Activated naive CD8-positive, alpha-beta T cell (primary cell): ENCODE data around the gene EDEM2.
A peak's percentile ranks its signal among the peaks of the same experiment; 100 is the strongest.
"Not testable (repeated sequence)": the region's sequence is repeated elsewhere in the genome, so short reads cannot be mapped to it uniquely, and the experiment has no call there.

Experiments
- H3K27ac Mint-ChIP-seq: one replicate; pipeline ENCODE4 v1.8.0; 2021; ENCODE audit warnings: mixed read lengths
- H3K27me3 Mint-ChIP-seq: one replicate; pipeline ENCODE4 v1.8.0; 2021; ENCODE audit warnings: mixed read lengths
- H3K36me3 Mint-ChIP-seq: one replicate; pipeline ENCODE4 v1.8.0; 2021; ENCODE audit warnings: mixed read lengths
- H3K4me1 Mint-ChIP-seq: one replicate; pipeline ENCODE4 v1.8.0; 2021; ENCODE audit warnings: low read depth, mixed read lengths
- H3K4me3 Mint-ChIP-seq: one replicate; pipeline ENCODE4 v1.8.0; 2021; ENCODE audit warnings: mild to moderate bottlenecking, mixed read lengths
- H3K9me3 Mint-ChIP-seq: one replicate; pipeline ENCODE4 v1.8.0; 2021; ENCODE audit warnings: low read depth, mixed read lengths

EDEM2 gene

DNA sequence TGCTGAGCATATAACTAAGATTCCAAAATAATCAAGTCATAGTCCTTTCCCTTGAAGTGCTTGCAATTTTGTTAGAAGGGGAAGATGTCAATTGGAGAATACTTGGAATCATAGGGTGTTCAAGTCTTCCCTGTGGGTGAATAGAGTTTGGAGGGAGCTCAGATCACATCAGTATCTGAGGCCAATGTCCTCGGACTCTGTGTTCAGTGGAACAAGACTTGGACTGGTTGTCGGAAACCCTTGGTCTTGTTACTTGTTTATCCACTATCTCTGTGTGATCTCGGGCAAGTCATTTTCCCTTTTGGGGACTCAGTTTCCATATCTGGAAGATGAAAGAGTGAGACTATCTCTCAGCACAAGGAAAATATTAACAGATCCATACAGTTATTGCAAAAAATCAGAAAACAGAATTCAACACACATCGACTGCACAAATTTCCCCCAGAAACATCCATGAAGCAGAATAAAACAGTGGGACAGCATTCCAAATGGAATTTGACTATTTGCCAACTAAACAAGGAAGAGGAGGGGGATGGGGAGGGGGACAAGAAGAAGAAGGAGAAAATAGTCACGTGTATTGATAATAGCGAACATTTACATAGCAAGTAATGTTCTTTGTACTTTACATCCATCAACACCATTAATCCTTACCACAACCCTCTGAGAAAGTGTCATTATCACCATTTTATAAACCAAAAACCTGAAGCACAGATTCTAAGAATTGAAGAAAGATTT, 3.9 kb upstream of the EDEM2 start:
- H3K4me1 Mint-ChIP-seq, result peaks cover 15% of the 10 kb centered on the region
- no peak overlapping the region for H3K4me3 Mint-ChIP-seq
- H3K9me3 Mint-ChIP-seq, result no peaks in the 10 kb centered on the region
- H3K27ac Mint-ChIP-seq, result no peak overlapping the region
- H3K36me3 Mint-ChIP-seq, result no peaks in the 10 kb centered on the region
- no peaks in the 10 kb centered on the region for H3K27me3 Mint-ChIP-seq

DNA sequence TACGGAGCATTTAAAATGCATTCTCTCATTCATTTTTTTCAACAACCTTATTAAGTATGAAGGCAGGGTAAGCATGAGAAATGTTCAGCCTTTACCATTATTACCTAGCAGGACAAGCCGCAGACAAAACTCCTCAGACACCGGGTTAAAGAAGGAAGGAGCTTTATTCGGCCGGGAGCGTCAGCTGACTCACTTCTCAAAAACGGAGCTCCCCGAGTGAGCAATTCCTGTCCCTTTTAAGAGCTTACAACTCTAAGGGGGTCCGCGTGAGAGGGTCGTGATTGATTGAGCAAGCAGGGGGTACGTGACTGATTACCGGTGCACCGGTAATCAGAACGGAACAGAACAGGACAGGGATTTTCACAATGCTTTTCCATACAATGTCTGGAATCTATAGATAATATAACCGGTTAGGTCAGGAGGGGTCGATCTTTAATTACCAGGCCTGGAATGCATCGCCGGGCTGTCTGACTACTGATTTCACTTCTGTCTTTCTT, 487 bp upstream of the EDEM2 start:
- not testable (repeated sequence) for H3K27me3 Mint-ChIP-seq, H3K36me3 Mint-ChIP-seq, H3K9me3 Mint-ChIP-seq
- Mint-ChIP-seq H3K4me3 (peak overlapping the region; percentile 93), H3K4me1 (peaks cover 27% of the 10 kb centered on the region), H3K27ac (peak overlapping the region; percentile 95)

DNA sequence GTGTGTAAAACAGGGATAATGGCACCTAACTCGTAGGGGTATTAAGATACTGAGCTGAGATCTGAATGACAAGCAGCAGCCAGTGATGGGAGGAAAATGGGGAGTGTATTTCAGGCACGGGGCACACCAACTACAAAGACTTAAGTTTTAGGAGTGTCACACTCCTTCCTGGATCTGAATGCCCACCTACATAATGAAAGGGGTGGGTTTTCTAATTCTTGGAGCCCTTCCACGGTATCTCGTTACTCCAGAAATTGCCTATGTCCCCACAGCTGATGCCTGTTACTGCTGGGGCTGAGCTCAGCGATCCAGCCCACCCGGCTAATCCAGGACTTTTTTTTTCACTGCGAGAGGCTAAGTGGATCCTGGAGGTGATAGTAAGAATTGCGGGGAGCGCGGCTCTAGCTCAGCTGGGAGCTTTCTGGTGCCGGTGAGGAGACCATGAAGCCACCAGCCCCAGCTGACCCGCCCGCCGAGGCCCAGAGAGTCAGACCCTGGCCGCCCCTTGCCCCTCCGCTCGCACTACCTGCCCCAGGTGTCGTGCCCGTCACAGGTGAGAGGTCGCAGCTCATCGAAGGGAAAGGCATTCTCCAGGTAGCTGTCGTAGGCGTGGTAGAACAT, 727 bp downstream of the EDEM2 start:
- H3K36me3 Mint-ChIP-seq, result no peaks in the 10 kb centered on the region
- peaks cover 32% of the 10 kb centered on the region for H3K4me1 Mint-ChIP-seq
- H3K4me3 Mint-ChIP-seq, result peak overlapping the region; percentile 93
- no peaks in the 10 kb centered on the region for H3K27me3 Mint-ChIP-seq
- H3K27ac Mint-ChIP-seq, result peak overlapping the region; percentile 95
- no peaks in the 10 kb centered on the region for H3K9me3 Mint-ChIP-seq

DNA sequence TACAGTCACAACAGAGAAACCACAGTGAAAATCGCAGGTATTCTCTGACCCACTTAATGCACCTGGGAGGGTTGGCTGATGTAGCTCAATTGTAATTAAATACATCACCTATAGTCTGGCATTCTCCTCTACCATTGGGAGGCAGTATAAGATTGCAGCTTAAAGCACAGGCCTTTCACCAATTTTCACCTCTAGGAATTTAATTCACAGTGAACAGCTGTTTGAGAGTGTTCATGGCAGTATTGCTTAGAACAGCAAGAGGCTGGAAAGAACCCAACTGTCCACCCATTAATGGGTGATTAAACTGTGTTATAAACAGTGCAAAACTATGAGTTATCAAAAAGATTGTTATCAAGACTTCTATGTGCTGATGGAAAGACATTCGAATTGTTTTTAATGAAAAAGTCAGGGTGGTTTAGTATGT, 2.0 kb downstream of the EDEM2 start:
- H3K4me1 Mint-ChIP-seq, result peaks cover 34% of the 10 kb centered on the region
- peak overlapping the region; percentile 50 for H3K27ac Mint-ChIP-seq
- H3K36me3 Mint-ChIP-seq, result no peaks in the 10 kb centered on the region
- no peaks in the 10 kb centered on the region for H3K9me3 Mint-ChIP-seq
- peak overlapping the region; percentile 70 for H3K4me3 Mint-ChIP-seq
- no peaks in the 10 kb centered on the region for H3K27me3 Mint-ChIP-seq

DNA sequence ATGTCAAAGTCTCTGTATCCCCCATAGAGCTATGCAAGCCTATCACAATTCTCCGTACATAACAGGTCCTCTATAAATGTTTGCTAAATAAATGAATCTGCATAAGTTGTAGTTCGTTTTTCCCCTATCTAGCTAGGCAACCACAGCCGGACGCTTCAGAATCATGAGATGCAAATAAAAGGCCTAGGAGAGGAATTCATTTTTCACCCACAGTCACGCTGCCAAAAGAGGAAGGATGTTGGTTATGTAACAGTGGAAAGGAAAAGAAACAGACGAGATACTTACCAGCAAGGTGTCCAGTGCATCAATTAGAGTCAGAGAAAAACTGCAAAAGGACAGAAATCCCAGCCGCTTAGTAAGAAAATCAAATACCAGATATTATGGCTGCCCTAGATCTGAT, 2.4 kb downstream of the EDEM2 start:
- H3K36me3 Mint-ChIP-seq, result no peaks in the 10 kb centered on the region
- no peak overlapping the region for H3K27ac Mint-ChIP-seq
- peaks cover 34% of the 10 kb centered on the region for H3K4me1 Mint-ChIP-seq
- H3K4me3 Mint-ChIP-seq, result no peak overlapping the region
- H3K9me3 Mint-ChIP-seq, result no peaks in the 10 kb centered on the region
- no peaks in the 10 kb centered on the region for H3K27me3 Mint-ChIP-seq

DNA sequence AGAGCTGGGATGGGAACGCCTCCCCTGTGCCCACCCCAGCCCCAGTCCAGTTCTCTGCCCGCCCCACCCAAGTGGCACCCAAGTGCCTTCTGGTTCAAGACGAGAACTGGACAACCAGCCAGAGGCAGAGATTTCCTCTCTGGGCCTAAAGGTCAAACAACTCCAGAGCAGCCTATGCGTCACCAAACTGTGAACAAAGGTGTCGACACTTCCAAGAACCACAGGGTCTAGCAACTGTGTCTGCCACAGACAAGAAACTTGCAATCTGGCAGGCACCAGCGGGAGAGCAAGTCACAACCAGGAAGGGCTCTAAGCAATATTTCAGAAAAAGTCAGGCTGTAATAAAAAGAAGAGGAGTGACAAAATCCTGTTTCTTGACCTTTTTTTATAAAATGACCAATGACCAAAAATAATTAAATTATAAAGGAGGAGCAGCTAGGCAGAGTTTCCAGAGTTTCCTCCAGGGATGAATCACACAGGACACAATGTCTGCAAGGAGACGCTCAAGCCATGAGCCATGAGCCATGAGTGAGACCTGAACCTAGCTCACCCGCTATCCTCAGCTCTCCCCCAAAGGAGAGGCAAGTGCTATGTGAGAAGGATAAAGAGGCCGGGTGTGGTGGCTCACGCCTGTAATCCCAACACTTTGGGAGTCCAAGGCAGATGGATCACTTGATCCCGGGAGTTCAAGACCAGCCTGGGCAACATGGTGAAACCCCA, 11.1 kb downstream of the EDEM2 start:
- no peaks in the 10 kb centered on the region for H3K27me3 Mint-ChIP-seq
- no peaks in the 10 kb centered on the region for H3K9me3 Mint-ChIP-seq
- no peak overlapping the region for H3K27ac Mint-ChIP-seq
- peaks cover 2% of the 10 kb centered on the region for H3K36me3 Mint-ChIP-seq
- no peak overlapping the region for H3K4me3 Mint-ChIP-seq
- H3K4me1 Mint-ChIP-seq, result peaks cover 2% of the 10 kb centered on the region

DNA sequence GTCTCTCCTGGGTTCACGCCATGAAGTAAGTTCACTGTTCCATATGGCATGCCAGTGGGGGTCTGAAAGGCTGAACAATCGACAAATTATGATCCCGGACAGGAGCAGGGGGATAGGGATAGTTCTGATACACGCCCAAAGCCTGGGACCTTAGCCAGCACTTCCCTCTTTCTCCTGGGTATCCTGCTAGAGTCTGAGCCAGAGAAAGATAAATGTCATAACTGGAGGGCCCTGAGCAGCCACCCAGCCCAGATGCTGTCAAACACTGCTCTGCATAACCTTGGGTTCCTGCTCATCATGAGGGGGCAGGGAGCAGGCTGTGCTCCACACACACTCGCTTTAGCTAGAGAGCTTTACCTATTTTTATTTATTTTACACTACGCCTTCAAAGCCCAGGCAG, 12.3 kb downstream of the EDEM2 start:
- Mint-ChIP-seq H3K4me1 (no peaks in the 10 kb centered on the region), H3K4me3 (no peak overlapping the region), H3K36me3 (peaks cover 2% of the 10 kb centered on the region), H3K27me3 (no peaks in the 10 kb centered on the region), H3K9me3 (no peaks in the 10 kb centered on the region), H3K27ac (no peak overlapping the region)

DNA sequence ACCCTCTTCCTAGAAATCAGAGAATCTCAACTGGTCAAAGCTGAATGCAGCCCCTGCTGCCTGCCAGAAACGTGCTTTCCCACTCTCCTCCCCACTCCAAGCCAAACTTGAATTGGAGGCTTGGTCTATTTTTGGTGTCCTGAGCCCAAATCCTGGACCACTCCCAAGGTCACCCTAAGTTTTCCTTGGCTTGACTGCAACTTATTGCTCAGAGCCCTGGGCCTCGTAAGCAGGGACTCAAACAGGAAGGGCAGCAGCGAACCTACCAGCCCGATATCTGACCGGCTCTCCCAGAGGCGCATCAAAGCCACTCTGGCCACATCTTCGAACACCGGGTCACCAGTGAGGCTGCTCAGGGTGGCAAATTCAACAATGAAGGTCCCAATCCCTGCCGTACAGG, 12.7 kb downstream of the EDEM2 start:
- Mint-ChIP-seq H3K9me3 (no peaks in the 10 kb centered on the region), H3K27me3 (no peaks in the 10 kb centered on the region), H3K36me3 (peaks cover 2% of the 10 kb centered on the region), H3K4me1 (no peaks in the 10 kb centered on the region), H3K4me3 (no peak overlapping the region), H3K27ac (no peak overlapping the region)

DNA sequence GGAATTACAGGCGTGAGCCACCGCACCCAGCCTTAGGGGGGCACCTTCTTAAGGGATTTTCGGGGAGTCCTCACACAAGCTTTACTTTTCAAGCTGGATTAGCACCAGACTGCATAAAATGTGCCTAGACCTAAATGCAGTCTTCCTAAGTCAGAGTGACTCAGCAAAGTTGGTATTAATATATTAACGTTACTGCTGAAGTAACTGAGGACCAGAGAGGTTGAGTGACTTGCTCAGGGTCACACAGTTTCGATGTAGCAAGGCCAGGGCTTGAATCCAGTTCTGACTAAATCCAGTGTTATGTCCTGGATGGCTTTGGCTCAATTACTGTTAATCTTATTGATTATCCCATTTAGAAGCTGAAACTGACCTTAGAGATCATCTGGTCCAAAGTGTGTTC, 13.4 kb downstream of the EDEM2 start:
- no peaks in the 10 kb centered on the region for H3K9me3 Mint-ChIP-seq
- peak overlapping the region; percentile 16 for H3K27ac Mint-ChIP-seq
- H3K4me1 Mint-ChIP-seq, result no peaks in the 10 kb centered on the region
- no peaks in the 10 kb centered on the region for H3K27me3 Mint-ChIP-seq
- H3K4me3 Mint-ChIP-seq, result no peak overlapping the region
- H3K36me3 Mint-ChIP-seq, result peaks cover 2% of the 10 kb centered on the region

DNA sequence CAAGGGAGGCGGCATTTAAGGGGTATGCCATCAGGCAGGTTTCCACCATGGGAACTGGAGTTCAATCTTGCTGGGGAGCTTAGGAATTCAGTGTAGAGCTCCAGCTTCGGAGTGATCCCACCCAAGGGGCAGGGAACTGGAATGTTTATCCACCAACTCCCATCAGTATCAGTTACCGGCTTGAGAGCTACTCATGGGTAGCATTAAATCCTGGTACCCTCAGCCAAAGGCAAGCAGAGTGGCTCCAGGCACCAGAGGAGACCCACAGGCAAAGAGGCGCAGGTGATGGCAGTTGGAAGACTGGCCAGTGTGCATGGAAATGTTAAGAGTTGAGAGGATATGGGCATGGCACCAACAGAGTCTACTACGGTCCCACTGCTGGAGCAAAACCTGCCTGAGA, 14.1 kb downstream of the EDEM2 start:
- no peak overlapping the region for H3K27ac Mint-ChIP-seq
- H3K9me3 Mint-ChIP-seq, result no peaks in the 10 kb centered on the region
- no peak overlapping the region for H3K4me3 Mint-ChIP-seq
- no peaks in the 10 kb centered on the region for H3K4me1 Mint-ChIP-seq
- no peaks in the 10 kb centered on the region for H3K27me3 Mint-ChIP-seq
- peaks cover 2% of the 10 kb centered on the region for H3K36me3 Mint-ChIP-seq

DNA sequence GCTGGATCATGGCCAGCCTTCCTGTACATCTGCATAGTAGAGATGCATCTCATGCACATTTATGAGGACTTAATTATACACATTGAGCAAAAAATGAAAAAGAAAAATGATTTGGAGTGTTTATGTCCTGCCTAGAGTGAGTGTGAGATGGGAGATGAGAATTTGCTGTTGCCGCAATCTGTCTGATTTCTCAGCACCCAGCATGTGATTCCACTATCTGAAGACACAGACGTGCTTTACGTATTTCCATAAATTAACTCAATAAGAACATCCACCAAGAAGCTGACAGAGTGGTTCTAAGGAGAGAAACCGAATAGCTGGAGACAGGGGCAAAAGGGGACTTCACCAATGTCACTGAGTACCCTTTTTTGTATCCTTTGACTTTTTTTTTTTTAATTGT, 15.2 kb downstream of the EDEM2 start:
- Mint-ChIP-seq H3K4me1 (no peaks in the 10 kb centered on the region), H3K36me3 (peaks cover 2% of the 10 kb centered on the region), H3K9me3 (no peaks in the 10 kb centered on the region), H3K27ac (peak overlapping the region; percentile 54), H3K4me3 (no peak overlapping the region), H3K27me3 (no peaks in the 10 kb centered on the region)

DNA sequence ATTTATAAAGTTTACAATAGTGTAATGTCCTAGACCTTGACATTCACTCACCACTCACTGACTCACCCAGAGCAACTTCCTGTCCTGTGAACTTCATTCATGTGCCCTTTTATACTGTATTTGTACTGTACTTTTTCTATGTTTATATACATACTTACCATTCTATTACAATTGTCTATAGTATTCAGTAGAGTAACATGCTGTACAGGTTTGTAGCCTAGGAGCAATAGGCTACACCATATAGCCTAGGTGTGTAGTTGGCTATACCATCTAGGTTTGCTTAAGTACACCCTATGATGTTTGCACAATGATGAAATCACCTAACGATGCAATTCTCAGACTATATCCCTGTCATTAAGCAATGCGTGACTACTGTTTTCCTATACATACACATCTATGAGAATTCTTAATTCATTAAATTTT, 17.5 kb downstream of the EDEM2 start:
- Mint-ChIP-seq H3K4me3 (no peak overlapping the region), H3K27ac (no peak overlapping the region), H3K9me3 (no peaks in the 10 kb centered on the region), H3K27me3 (no peaks in the 10 kb centered on the region), H3K4me1 (no peaks in the 10 kb centered on the region), H3K36me3 (peaks cover 9% of the 10 kb centered on the region)

DNA sequence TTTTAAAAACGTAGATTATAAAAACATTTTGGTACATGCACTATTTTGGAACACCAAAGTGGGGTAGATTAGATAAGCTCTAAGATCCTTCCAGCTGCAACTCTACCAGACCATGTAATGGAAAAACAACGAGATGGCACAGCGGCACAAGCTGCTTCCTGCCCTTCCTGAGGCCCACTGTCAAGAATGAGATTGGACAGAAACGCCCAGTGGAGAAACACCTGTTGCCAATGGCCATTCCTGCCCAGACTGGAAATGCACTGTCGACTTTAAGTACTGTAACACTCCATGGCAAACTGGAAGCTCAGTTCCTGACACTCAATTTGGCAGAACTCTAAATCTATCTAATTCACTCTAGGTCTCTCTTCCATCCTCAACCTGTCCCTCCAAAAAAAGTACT, 21.4 kb downstream of the EDEM2 start:
- Mint-ChIP-seq H3K4me1 (no peaks in the 10 kb centered on the region), H3K27me3 (no peaks in the 10 kb centered on the region), H3K27ac (no peak overlapping the region), H3K9me3 (no peaks in the 10 kb centered on the region), H3K4me3 (no peak overlapping the region), H3K36me3 (peaks cover 7% of the 10 kb centered on the region)

DNA sequence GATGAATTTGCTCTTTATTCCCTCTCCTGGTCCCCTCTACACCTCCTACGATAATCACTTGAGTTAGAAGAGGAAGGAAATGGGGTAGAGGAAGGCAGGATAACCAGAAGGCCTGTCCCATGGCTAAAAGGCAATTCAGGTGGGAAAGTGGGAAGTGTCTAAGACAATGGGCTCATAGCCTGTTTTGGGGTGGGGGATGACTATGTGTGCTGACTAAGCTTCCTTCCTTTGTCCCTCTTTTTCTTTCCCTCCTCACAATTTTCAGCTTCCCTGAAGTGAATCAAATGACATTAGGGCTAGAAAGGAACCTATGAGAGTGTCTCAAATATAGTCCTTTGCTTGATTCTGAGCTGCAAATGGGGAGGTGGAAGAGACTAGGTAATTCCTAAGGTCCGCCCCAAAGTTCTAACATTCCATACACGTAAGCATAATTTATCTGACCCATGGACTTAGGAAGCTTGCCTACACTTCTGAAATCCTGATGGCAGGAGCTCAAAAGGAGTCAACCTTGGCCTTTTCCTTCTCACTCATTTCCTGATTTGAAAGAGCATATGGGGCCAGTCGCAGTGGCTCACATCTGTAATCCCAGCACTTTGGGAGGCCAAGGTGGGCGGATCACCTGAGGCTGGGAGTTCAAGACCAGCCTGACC, 24.3 kb downstream of the EDEM2 start:
- Mint-ChIP-seq H3K4me1 (no peaks in the 10 kb centered on the region), H3K9me3 (no peaks in the 10 kb centered on the region), H3K27ac (no peak overlapping the region), H3K36me3 (peaks cover 7% of the 10 kb centered on the region), H3K27me3 (no peaks in the 10 kb centered on the region), H3K4me3 (no peak overlapping the region)

DNA sequence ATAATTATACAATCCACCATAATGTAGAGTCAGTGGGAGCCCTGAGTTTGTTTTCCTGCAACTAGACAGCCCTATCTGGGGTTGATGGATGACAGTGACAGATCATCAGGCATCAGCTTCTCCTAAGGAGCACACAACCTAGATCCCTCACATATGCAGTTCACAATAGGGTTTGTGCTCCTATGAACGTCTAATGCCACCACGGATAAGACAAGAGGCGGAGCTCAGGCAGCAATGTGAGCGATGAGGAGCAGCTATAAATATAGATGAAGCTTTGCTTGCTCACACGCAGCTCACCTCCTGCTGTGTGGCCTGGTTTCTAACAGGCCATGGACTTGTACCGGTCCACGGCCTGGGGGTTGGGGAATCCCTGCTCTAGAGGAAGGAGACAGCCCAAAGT, 25.9 kb downstream of the EDEM2 start:
- Mint-ChIP-seq H3K27ac (no peak overlapping the region), H3K9me3 (no peaks in the 10 kb centered on the region), H3K4me1 (no peaks in the 10 kb centered on the region), H3K36me3 (peaks cover 6% of the 10 kb centered on the region), H3K27me3 (no peaks in the 10 kb centered on the region), H3K4me3 (no peak overlapping the region)
